ENCODE data around the gene IGIP.

DNA sequence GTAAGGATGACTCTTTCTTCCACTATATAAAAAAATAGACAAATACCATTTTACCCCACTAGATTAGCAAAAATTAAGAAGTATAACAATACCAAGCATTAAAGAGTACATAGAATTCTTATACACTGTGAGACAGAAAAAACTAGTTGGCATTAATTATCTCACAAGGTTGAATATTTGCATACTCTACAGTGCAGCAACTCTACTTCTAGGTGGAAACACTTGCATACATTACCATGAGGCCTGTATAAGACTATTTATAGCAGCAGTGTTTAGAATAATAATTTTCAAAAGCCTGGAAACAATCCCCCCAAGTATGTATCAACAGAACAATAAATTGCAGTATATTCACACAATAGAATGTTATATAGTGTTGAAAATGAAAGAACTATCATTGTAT is 30.8 kb upstream of the IGIP start:
- TF ChIP-seq, protein P1, sequence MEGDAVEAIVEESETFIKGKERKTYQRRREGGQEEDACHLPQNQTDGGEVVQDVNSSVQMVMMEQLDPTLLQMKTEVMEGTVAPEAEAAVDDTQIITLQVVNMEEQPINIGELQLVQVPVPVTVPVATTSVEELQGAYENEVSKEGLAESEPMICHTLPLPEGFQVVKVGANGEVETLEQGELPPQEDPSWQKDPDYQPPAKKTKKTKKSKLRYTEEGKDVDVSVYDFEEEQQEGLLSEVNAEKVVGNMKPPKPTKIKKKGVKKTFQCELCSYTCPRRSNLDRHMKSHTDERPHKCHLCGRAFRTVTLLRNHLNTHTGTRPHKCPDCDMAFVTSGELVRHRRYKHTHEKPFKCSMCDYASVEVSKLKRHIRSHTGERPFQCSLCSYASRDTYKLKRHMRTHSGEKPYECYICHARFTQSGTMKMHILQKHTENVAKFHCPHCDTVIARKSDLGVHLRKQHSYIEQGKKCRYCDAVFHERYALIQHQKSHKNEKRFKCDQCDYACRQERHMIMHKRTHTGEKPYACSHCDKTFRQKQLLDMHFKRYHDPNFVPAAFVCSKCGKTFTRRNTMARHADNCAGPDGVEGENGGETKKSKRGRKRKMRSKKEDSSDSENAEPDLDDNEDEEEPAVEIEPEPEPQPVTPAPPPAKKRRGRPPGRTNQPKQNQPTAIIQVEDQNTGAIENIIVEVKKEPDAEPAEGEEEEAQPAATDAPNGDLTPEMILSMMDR (IDR thresholded peaks at IDR 0.05), result no peak
- TF ChIP-seq POLR2A (IDR thresholded peaks at IDR 0.05) (no peak), POLR2AphosphoS5 (IDR thresholded peaks at IDR 0.05; ENCODE audit: insufficient read depth in 1 of 2, low read depth in 1 of 2) (no peak)
